CD4-positive, alpha-beta T cell treated with Interleukin-15 for 4 hours (primary cell): Measurements from ENCODE around the gene CTIF.

Experiments used
- DNase-seq: peaks from one replicate; pipeline ENCODE4 v3.0.0-alpha.2; 2020; ENCODE audit warnings: low spot score

The CTIF gene

DNA sequence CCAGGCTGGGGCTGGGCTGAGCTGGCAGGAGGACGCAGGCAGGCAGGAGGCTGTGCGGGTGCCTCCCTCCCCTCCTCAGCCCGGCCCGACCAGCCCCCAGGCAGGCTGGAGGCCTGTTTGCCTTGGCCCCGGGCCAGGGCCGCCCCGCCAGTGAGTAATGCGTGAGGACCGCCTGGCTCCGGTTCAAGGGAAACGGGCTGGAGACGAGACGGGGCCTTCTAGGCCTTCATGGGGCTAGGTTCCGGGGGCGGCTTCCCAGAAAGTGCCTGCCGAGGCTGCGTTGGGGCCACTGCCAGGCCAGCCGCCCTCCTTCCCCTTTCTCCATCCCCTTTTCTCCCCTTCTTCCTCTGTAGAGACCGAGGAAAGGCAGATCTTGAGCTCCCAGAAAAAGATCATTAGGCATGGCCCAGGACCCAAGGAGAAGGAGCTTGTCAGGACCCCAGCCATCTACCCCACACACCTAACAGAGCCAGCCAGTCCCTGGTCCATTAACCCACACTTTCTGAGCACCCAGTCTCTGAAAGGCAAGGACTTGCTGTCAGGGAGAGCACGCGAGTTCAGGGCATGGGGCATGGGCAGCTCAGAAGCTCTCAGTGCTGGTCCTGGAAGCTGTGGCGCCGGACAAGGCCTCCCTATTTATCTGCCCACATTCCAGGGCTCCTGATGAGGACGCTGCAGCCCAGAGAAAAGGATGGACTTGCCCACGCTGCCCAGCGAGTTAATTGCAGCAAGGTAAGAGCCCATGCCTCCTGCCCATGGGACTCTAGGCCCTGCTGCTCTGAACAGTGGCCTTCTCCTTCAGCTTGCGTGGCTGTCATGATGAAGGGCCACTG is 363.4 kb downstream of the CTIF start:
- DNase-seq = no peak

- DNase-seq = no peak
Measured at GRCh38 chr18:48902856-48903601, 364.2 kb downstream of the CTIF start.

- no peak for DNase-seq
Measured at GRCh38 chr18:48904091-48904490, 365.3 kb downstream of the CTIF start.

DNA sequence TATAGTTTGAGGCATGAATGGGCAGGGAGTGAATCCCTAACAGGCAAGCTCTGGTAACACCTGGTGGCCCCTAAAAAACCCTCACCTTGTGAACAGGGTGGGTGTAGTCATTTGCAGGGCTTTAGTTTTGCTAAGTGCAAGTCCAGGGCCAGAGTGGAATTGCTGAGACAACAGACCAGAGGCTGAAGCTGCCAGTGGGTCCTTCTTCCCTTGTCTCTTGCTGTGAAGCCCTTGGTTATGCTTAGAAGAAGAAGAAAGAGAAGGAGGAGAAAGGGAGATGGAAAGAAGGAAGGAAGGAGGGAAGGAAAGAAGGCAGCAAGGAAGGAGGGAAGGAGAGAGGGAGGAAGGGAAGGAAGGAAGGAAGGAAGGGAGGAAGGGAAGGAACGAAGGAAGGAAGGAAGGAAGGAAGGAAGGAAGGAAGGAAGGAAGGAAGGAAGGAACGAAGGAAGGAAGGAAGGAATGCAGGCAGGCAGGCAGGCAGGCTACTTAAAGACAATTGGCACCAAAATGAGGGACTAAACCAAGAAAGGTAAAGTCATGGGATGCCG is 366.1 kb downstream of the CTIF start:
- no peak for DNase-seq

DNA sequence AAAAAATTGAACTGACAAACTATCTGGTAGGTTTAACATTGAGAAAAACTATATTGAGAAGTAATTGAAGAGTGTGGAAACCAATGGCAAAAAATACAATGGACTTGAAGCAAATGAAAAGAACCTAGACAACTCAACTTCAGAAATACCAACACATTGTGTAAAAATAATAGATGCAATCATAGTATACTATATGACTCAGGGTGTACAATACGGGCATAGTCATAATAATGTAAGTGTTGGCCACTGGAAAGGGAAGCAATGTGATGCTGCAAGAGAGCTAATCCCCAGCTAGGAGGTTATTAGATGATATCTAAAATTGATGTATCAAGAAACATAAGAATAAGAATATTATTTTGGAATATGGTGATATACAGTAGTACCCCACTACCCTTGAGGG is 366.7 kb downstream of the CTIF start:
- DNase-seq = no peak

GRCh38 chr18:48908916-48909315 is 370.1 kb downstream of the CTIF start:
- no peak for DNase-seq

DNA sequence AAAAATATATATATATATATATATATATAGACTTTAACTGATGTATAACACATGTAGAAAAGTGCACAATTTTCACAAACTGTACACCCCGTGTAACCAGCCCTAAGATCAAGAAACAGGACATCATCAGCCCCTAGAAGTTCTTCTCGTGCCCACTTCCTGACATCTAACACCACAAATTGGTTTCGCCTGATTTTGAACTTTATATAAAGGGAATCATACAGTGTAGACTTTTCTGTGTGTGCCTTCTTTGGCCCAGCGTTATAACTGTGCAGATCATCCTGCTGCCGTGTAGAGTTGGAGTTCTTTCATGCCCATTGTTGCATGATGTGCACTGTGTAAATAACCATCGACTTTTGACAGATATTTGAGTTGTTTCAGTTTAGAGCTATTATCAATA is 370.9 kb downstream of the CTIF start:
- DNase-seq = no peak

- DNase-seq = no peak
Measured at GRCh38 chr18:48910972-48911545, 372.2 kb downstream of the CTIF start.
